CD4-positive, alpha-beta T cell treated with Interleukin-4 for 4 hours (primary cell): ENCODE results near the gene SCN4B.

Source experiments
- DNase-seq: peaks from one replicate; pipeline ENCODE4 v3.0.0-alpha.2; 2020

Gene SCN4B

GRCh38 chr11:118098996-118099837 lies 53.4 kb downstream of the SCN4B start:
- no peak for DNase-seq

- DNase-seq = no peak
These were observed 56.7 kb downstream of the SCN4B start for GRCh38 chr11:118095967-118096367.

- DNase-seq = no peak
These were observed 57.1 kb downstream of the SCN4B start for GRCh38 chr11:118095493-118095892.

GRCh38 chr11:118092907-118093571 lies 59.6 kb downstream of the SCN4B start:
- DNase-seq = no peak

GRCh38 chr11:118091690-118092089 lies 60.9 kb downstream of the SCN4B start:
- no peak for DNase-seq

- DNase-seq = no peak
These were observed 62.0 kb downstream of the SCN4B start for GRCh38 chr11:118090545-118091162.

- DNase-seq = no peak
These were observed 64.1 kb downstream of the SCN4B start for GRCh38 chr11:118088531-118088930.

GRCh38 chr11:118087931-118088330 lies 64.7 kb downstream of the SCN4B start:
- DNase-seq = no peak

GRCh38 chr11:118086913-118087768 lies 65.5 kb downstream of the SCN4B start, which contains the start of gene SMIM35:
TSS of gene SMIM35 (minus strand) at chr11:118086963. CDS start at chr11:118086757, 206 bp downstream.
- no peak for DNase-seq

GRCh38 chr11:118084656-118085055 lies 68.0 kb downstream of the SCN4B start:
- no peak for DNase-seq

GRCh38 chr11:118084247-118084646 lies 68.4 kb downstream of the SCN4B start:
- DNase-seq = no peak
